NCI-H345 (cell line): ENCODE results near the gene MS4A6E.
A peak's percentile ranks its signal among the peaks of the same experiment; 100 is the strongest.
"Not testable (repeated sequence)": the region's sequence is repeated elsewhere in the genome, so short reads cannot be mapped to it uniquely, and the experiment has no call there.

Source experiments
- DNase-seq: peaks from one replicate; lab custom pipeline; 2025; lab: John Stamatoyannopoulos, UW

MS4A6E gene

DNA sequence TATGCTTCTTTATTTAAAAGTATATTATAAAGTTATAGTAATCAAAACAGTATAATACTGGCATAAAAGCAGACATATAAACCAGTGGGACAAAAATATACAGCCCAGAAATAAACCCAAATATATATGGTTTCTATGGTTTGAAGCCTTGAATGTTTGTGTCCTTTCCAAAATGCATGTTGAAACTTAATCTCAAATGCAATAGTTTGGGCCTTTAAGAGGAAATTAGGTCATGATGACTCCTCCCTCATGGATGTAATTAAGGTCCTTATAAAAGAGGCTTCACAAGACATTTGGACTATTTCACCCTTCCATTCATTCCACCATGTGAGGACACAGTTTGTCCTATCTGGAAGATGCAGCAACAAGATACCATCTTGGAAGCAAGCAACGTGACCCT is at the start of gene MS4A6E:
MS4A6E (plus strand) TSS at position 301 of the 400 bp plus-strand sequence. CDS start 7,641 bp downstream, outside the sequence.
- DNase-seq = no peak

DNA sequence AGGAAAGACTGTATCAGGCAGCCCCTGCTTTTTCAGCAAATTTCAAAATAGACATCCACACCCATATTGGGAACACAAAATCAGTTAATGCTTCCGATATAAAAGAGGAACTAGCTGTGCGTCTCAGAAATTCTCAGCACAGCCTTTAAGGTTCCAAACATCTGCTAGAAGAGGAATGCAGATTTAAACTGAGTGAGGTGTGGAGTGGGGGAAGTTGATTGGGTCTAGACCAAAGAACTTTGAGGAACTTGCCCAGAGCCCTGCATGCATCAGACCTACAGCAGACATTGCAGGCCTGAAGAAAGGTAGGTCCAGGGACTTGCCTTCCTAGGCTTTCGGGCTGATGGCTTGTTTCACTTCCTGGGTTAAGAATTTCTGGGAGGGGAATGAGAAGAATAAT is 46.6 kb upstream of the MS4A6E start, which contains the start of gene MS4A4A:
MS4A4A (plus strand) TSS at position 255 of the 400 bp plus-strand sequence; CDS start at position 265, 10 bp downstream.
- DNase-seq = no peak

DNA sequence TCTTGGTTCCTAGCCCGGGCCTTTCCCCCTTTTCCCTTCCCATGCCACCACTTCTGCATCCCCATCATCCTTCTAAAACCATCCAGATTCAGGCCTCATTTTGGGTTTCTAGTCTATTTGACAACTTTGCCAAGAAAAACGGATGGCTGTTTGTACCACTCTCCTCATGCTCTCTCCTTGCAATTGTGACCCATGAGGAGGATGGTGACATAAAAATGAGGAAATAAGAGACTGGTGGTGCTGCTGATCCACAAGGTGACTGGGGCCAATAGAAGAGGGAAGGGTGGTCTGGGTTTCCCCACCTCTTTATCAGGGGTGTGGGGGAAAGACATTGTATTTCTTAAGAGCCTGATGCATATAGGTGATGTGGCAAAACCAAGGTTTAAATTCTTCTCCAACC is 45.6 kb upstream of the MS4A6E start:
- DNase-seq = no peak

DNA sequence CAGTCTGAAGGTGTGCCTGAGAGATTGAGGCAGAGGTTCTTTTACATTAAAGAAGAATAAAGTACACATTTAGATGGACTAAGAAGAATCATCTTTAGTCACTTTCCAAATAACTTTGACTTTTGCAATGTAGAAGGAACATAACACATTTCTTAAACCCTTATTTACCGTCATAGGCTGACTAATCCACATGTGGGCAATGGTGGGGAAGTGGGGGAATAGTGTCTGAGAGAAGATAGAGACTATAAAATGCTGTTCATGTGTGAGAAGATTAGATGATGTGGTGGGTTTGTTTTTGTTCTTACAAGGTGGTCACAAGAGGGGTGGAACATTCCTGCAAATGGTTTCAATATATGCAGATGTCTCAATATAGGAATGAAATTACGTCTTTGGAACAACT is 44.8 kb upstream of the MS4A6E start:
- no peak for DNase-seq

GRCh38 chr11:60285411-60286126 is 41.5 kb upstream of the MS4A6E start:
- not testable (repeated sequence) for DNase-seq

DNA sequence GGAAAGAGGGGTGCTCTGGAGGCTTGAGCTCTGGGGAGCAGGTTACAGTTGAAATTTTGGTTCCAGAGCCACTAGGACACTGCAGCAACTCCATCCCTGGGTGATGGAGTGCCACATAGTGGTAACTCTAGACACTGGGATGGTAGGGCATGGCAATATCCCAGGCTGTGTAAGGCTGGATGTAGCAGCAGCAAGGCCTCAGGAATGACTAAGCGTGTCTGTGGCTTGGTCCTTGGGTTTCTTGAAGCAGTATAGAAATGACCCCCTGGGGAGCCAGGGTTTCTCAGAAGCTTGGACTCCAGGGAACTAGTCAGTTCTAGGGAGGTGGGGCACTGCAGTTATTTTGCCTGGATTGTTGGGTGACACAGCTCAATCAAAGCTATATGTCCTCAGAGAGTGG is 38.5 kb upstream of the MS4A6E start:
- no peak for DNase-seq

DNA sequence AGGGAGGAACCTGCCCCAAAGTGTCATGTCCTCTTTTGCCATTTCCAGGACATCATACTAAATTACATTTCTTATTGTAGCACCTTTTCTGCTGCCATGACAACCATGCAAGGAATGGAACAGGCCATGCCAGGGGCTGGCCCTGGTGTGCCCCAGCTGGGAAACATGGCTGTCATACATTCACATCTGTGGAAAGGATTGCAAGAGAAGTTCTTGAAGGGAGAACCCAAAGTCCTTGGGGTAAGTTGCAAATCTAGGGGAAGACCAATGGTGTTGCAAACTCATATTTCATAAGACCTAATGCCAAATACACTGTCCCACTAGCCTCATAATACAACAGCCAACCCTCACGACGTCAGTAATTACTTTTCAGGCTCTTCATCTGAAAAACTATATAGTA is 34.9 kb upstream of the MS4A6E start:
- no peak for DNase-seq

DNA sequence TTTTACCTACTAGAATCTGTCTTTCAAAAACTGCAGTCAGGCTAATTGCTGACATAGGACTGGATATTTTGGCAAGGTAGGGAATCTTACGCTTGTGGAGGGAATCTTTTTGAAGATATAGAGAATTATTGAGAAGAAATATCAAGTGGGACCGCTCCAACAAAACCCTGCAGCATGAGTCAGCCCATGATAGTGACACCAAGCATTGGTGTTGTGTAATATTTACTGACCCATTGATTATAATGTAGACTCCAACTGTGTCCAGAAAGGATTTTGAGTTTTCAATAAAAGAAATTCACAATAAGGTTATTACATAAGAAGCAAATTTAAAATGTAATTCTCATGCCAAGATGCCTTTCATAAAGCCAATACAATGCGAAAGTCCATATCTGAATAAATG is 25.9 kb upstream of the MS4A6E start:
- DNase-seq = no peak

DNA sequence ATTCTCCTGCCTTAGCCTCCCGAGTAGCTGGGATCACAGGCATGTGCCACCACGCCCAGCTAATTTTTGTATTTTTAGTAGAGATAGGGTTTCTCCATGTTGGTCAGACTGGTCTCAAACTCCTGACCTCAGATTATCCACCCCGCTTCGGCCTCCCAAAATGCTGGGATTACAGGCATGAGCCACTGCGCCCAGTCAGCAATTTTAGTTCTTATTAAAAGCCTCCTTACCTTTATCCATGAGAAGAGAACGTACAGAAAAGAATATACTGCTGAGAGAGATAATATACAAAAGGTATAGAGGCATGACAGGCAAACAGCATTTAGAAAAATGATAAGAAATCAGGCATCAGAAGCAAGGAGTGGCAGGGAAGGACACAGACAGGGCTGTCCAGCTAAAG is 25.2 kb upstream of the MS4A6E start:
- not testable (repeated sequence) for DNase-seq

- DNase-seq = no peak
Measured at GRCh38 chr11:60303661-60304060, 23.4 kb upstream of the MS4A6E start.

DNA sequence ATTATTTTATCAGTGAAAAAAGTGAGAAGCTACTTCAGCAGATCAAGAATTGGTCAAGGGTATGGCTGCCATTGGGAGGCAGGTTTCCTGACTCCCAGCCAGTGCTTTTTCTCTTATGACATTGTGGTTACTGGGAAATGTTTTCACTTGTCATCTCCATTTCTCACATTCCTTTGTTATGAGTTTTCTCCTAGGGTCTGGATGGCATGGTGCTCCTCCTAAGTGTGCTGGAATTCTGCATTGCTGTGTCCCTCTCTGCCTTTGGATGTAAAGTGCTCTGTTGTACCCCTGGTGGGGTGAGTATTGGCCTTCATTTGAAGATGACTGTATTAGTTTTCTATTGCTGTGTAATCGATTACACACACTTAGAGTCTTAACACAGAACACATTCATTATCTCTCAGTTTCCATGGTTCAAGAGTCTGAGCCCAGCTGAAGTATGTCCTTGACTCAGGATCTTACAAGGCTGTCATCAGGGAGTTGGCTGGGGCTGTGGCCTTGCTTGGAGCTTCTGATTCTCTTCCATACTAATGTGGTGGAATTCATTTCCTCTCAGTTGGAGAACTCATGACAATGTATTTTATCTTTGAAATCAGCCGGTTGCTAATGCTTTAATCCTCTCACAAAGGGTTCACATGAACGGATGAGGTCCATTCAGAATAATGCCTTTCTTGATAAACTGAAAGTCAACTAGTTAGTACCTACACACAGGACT is 21.0 kb upstream of the MS4A6E start:
- DNase-seq = no peak

GRCh38 chr11:60307507-60308195 is 19.4 kb upstream of the MS4A6E start:
- no peak for DNase-seq

GRCh38 chr11:60310407-60310998 is 16.6 kb upstream of the MS4A6E start:
- no peak for DNase-seq

DNA sequence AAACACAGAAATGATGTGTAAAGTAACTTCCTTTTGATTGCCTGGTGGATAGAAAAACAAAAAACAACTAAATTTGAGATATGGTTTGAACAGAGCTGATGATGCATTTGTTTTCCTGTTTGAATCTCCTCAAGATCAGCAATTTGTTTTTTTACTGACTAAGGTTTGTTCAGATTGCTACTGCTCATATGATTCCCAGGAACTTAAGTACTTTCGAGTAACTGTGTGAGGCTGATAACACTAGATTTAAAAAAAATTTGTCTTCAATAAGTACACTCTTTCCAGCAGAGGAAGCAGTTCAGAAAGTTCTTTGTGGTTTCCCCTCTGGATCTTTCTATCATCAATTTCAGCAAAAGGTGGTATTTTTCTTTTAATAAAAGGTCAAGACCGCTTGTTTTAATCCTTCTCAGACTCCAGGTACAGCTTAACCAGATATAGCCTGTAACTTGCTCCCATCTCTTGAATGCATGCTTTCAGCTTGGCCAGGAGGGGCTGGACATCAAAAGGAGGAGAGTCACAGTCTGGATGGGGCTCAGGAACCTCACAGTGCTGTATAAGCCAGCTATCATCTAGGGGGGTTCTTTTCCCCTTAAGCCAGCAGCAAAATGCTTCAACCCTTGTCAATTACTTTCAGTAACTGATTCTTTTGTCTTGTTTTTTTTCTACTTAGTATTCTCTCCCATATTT is 12.3 kb upstream of the MS4A6E start:
- DNase-seq = no peak

GRCh38 chr11:60315871-60316270 is 11.2 kb upstream of the MS4A6E start:
- no peak for DNase-seq

DNA sequence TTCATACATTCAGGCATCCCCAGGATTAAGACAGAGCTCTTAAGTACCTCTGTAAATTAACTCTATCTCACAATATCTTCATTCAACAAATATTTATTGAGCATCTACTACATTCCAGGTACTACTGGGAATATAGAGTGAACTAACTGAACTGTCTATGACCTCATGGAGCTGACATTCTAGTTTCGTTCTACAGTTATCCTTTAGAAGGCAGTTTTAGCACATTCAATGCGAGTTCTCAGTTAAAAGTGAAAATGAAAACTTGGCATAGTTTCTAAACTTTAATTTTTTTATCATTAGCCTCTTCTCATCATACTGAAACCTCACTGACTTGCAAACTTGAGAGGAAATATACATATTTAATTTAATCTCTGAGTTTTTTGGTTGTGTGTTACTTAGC is 10.7 kb upstream of the MS4A6E start:
- no peak for DNase-seq

GRCh38 chr11:60318726-60319125 is 8.3 kb upstream of the MS4A6E start:
- no peak for DNase-seq

DNA sequence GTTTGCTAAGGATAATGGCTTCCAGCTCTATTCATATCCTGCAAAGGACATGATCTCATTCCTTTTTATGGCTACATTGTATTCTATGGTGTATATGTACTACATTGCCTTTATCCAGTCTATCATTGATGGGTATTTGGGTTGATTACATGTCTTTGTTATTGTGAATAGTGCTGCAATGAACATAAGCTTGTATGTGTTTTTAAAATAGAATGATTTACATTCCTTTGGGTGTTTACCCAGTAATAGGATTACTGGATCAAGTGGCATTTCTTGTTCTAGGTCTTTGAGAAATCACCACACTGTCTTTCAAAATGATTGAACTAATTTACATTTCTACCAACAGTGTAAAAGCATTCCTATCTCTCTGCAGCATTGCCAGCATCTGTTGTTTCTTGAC is 6.0 kb upstream of the MS4A6E start:
- DNase-seq = no peak

DNA sequence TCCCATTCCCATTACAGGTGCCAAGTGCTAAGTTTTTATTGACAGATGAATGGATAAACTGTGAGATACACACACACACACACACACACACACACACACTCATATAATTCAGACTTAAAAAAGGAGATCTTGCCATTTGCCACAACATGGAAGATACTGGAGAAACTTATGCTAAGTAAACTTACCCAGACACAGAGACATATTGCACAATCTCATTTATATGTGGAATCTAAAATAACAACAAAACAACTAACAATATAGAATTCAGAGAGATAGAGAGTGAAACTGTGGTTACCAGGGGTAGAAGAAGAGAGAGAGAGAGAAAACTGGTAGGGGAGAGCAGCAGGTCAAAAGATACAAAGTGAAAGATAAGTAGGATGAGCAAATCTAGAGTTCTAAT is 1.4 kb downstream of the MS4A6E start:
- no peak for DNase-seq

- no peak for DNase-seq
Measured at GRCh38 chr11:60332846-60333245, 5.8 kb downstream of the MS4A6E start.

GRCh38 chr11:60334005-60334620 is 7.1 kb downstream of the MS4A6E start:
- peak; percentile 30 for DNase-seq
